OCI-LY7 (cell line): ENCODE data around the gene CCSAP. TPM values are rescaled to one million over a fixed set of nuclear protein-coding genes. Genes with fewer than 3 reads are reported as not detected.

Experiments
- BruUV-seq: library from RNA; stranded (reverse); fragments of 400-500 nt; replicated peaks from 2 replicates; lab custom pipeline; 2021; lab: Mats Ljungman, UMichigan
- CTCF ChIA-PET: fragments of 300-600 bp; sonication (Branson Sonifier 250); formaldehyde crosslinking; loops from one replicate; lab custom pipeline; 2022; ENCODE audit warnings: antibody characterized with exemption; ENCODE audit not compliant: unreplicated experiment; lab: Charles Lee
- POLR2A ChIA-PET: fragments of 300-600 bp; sonication (Branson Sonifier 250); formaldehyde crosslinking; loops from one replicate; lab custom pipeline; 2022; ENCODE audit warnings: antibody characterized with exemption; lab: Charles Lee
- DNase-seq: peaks from one replicate; pipeline ENCODE4 v3.0.0-alpha.2; 2015; ENCODE audit warnings: low spot score
- H2AFZ ChIP-seq: fragments of 200-600 bp; sonication (generic), shearing (Covaris generic); 2 replicates; pipeline ENCODE4 v1.6.1; 2014; ENCODE audit warnings: mild to moderate bottlenecking, antibody characterized with exemption, low read length, moderate library complexity
- H3K27ac ChIP-seq: fragments of 200-600 bp; sonication (generic); 2 replicates; pipeline ENCODE4 v1.5.1; 2014; ENCODE audit warnings: mixed run types, low read depth, mild to moderate bottlenecking, moderate library complexity, low read length, inconsistent platforms; ENCODE audit not compliant: poor library complexity, severe bottlenecking
- H3K36me3 ChIP-seq: fragments of 200-600 bp; sonication (generic); 2 replicates; pipeline ENCODE4 v1.6.1; 2014; ENCODE audit warnings: mild to moderate bottlenecking, antibody characterized with exemption, low read length, moderate library complexity, mixed read lengths; ENCODE audit not compliant: insufficient read depth
- H3K4me1 ChIP-seq: fragments of 200-600 bp; sonication (generic); 2 replicates; pipeline ENCODE4 v1.5.1; 2014; ENCODE audit warnings: mild to moderate bottlenecking, low read length; ENCODE audit not compliant: insufficient read depth, poor library complexity, severe bottlenecking
- H3K4me2 ChIP-seq: fragments of 200-600 bp; sonication (generic); 2 replicates; pipeline ENCODE4 v1.6.1; 2014; ENCODE audit warnings: mild to moderate bottlenecking, low read length
- H3K4me3 ChIP-seq: fragments of 200-600 bp; sonication (generic); 2 replicates; pipeline ENCODE4 v1.5.1; 2014; ENCODE audit warnings: mild to moderate bottlenecking, low read depth, low read length; ENCODE audit not compliant: poor library complexity, severe bottlenecking
- H3K79me2 ChIP-seq: fragments of 200-600 bp; sonication (generic); 2 replicates; pipeline ENCODE4 v1.6.1; 2016; ENCODE audit warnings: low read depth, mild to moderate bottlenecking, low read length, moderate library complexity, mixed read lengths; ENCODE audit not compliant: insufficient read depth
- H3K9me2 ChIP-seq: fragments of 200-600 bp; sonication (generic); 2 replicates; pipeline ENCODE4 v1.6.1; 2016; ENCODE audit warnings: mild to moderate bottlenecking, low read length, mixed read lengths; ENCODE audit not compliant: insufficient read depth
- H3K9me3 ChIP-seq: fragments of 200-600 bp; sonication (generic); 2 replicates; pipeline ENCODE4 v1.6.1; 2014; ENCODE audit warnings: mild to moderate bottlenecking, mixed run types, low read length, mixed read lengths
- H4K20me1 ChIP-seq: fragments of 200-600 bp; sonication (generic); 2 replicates; pipeline ENCODE4 v1.6.1; 2014; ENCODE audit warnings: mild to moderate bottlenecking, antibody characterized with exemption, low read length, moderate library complexity, mixed read lengths; ENCODE audit not compliant: insufficient read depth
- CTCF ChIP-seq: fragments of 200-600 bp; sonication (generic); conservative IDR thresholded peaks from 2 replicates; pipeline ENCODE4 v1.5.1; 2014; ENCODE audit warnings: mild to moderate bottlenecking, antibody characterized with exemption, low read length, moderate library complexity, mixed read lengths
- EZH2phosphoT487 ChIP-seq: fragments of 200-600 bp; sonication (generic); IDR thresholded peaks from 2 replicates; pipeline ENCODE4 v1.6.1; 2018; ENCODE audit warnings: low read depth, borderline replicate concordance, mild to moderate bottlenecking, mixed run types, antibody characterized with exemption, low read length, moderate library complexity, mixed read lengths
- intact Hi-C: fragments of 100-400 bp; cut with micrococcal nuclease; formaldehyde crosslinking; loops from one replicate; pipeline ENCODE4 v1.10.0; 2022; ENCODE audit not compliant: unreplicated experiment
- total RNA-seq, 2 experiments: library from RNA; depleted of rRNA in 1 of 2; stranded (reverse); fragments of >200 nt in 1 of 2; shearing (Covaris generic) in 1 of 2; gene quantifications; 2 replicates each; pipeline ENCODE4 v1.2.3, GENCODE V29; 2014 to 2022

CCSAP gene
- total RNA-seq, 2 experiments from 2014 or later = 10.5 to 15.7 TPM

- Histone ChIP-seq H3K4me2 (no peak overlapping the region), H3K9me2 (no peaks in the 10 kb centered on the region), H3K4me3 (no peak overlapping the region), H2AFZ (no peak overlapping the region), H3K9me3 (peaks cover 9% of the 10 kb centered on the region; the same call in 1 of the 2 replicates), H3K4me1 (no peaks in the 10 kb centered on the region), H3K79me2 (no peaks in the 10 kb centered on the region), H4K20me1 (no peaks in the 10 kb centered on the region), H3K36me3 (no peaks in the 10 kb centered on the region), H3K27ac (no peak overlapping the region)
- CTCF ChIA-PET = no interaction called here
- BruUV-seq = no TSS peak
- intact Hi-C loops = no loop called here
- POLR2A ChIA-PET = no interaction called here
- no peak for TF ChIP-seq EZH2phosphoT487
- TF ChIP-seq CTCF = no peak
- DNase-seq = no peak
These were observed 21.6 kb upstream of the CCSAP start for GRCh38 chr1:229364207-229365065.

- intact Hi-C loops = no loop called here
- Histone ChIP-seq H3K79me2 (no peaks in the 10 kb centered on the region), H3K4me1 (no peaks in the 10 kb centered on the region), H3K9me2 (no peaks in the 10 kb centered on the region), H2AFZ (no peak overlapping the region), H3K36me3 (no peaks in the 10 kb centered on the region), H3K4me2 (no peak overlapping the region), H3K4me3 (no peak overlapping the region), H3K27ac (no peak overlapping the region), H4K20me1 (no peaks in the 10 kb centered on the region), H3K9me3 (peaks cover 9% of the 10 kb centered on the region; the same call in 1 of the 2 replicates)
- ChIA-PET POLR2A (interaction anchor here (0.6 kb wide), 1 partner anchor 902 kb away, joined by 4 read pairs; no protein-coding TSS in a partner anchor), CTCF (no interaction called here)
- DNase-seq = no peak
- TF ChIP-seq EZH2phosphoT487 = no peak
- no peak for TF ChIP-seq CTCF
- BruUV-seq = no TSS peak
These were observed 20.9 kb upstream of the CCSAP start for GRCh38 chr1:229363723-229364122.

GRCh38 chr1:229360420-229360819, 17.6 kb upstream of the CCSAP start:
- no peaks in the 10 kb centered on the region for H3K79me2 ChIP-seq
- H3K4me2 ChIP-seq = no peak overlapping the region
- H3K27ac ChIP-seq = no peak overlapping the region
- no peaks in the 10 kb centered on the region for H3K4me1 ChIP-seq
- H3K9me2 ChIP-seq = no peaks in the 10 kb centered on the region
- ChIA-PET CTCF (no interaction called here), POLR2A (no interaction called here)
- TF ChIP-seq CTCF (no peak), EZH2phosphoT487 (no peak)
- H3K9me3 ChIP-seq = no peaks in the 10 kb centered on the region
- BruUV-seq = no TSS peak
- no peaks in the 10 kb centered on the region for H4K20me1 ChIP-seq
- H3K4me3 ChIP-seq = no peak overlapping the region
- H2AFZ ChIP-seq = no peak overlapping the region
- intact Hi-C loops = no loop called here
- no peaks in the 10 kb centered on the region for H3K36me3 ChIP-seq
- DNase-seq = no peak
